CD8-positive, alpha-beta memory T cell (primary cell): ENCODE data around the gene CEP41. TPM values are rescaled to one million over a fixed set of nuclear protein-coding genes. Genes with fewer than 3 reads are reported as not detected.

ENCODE experiments used
- CTCF ChIA-PET: fragments of 350-600 bp; sonication (Branson Sonifier 250); formaldehyde crosslinking; loops from one replicate; lab custom pipeline; 2021; ENCODE audit warnings: antibody characterized with exemption; lab: Charles Lee
- POLR2A ChIA-PET: fragments of 350-600 bp; sonication (Branson Sonifier 250); formaldehyde crosslinking; loops from one replicate; lab custom pipeline; 2021; ENCODE audit warnings: antibody characterized with exemption; lab: Charles Lee
- DNase-seq, 5 donors: peaks; one replicate each; pipeline versions ENCODE4 v3.0.0 to v3.0.0-alpha.2; 2020 to 2022; ENCODE audit warnings: mixed read lengths in 1 of 5
- H3K27ac ChIP-seq: one replicate; pipeline ENCODE4 v1.7.0; 2013; ENCODE audit warnings: low read depth, mild to moderate bottlenecking, low read length, moderate library complexity
- H3K27me3 ChIP-seq: 2 replicates; pipeline ENCODE4 v1.7.0; 2013; ENCODE audit warnings: low read length, mild to moderate bottlenecking; ENCODE audit not compliant: insufficient read depth, poor library complexity, severe bottlenecking
- H3K36me3 ChIP-seq: 2 replicates; pipeline ENCODE4 v1.7.0; 2013; ENCODE audit warnings: mild to moderate bottlenecking, low read length, moderate library complexity; ENCODE audit not compliant: insufficient read depth
- H3K4me1 ChIP-seq: 2 replicates; pipeline ENCODE4 v1.7.0; 2013; ENCODE audit warnings: mild to moderate bottlenecking, low read length, moderate library complexity; ENCODE audit not compliant: insufficient read depth
- H3K4me3 ChIP-seq: 2 replicates; pipeline ENCODE4 v1.7.0; 2013; ENCODE audit warnings: mild to moderate bottlenecking, low read length
- H3K9me3 ChIP-seq: 2 replicates; pipeline ENCODE4 v1.7.0; 2013; ENCODE audit warnings: mild to moderate bottlenecking, low read length
- H3K27ac Mint-ChIP-seq, 8 donors: one replicate each; pipeline ENCODE4 v1.8.0; 2020 to 2021; ENCODE audit warnings: mixed read lengths in 8 of 8, mild to moderate bottlenecking in 6 of 8, inconsistent platforms in 3 of 8, moderate library complexity in 3 of 8
- H3K27me3 Mint-ChIP-seq, 2 donors: one replicate each; pipeline ENCODE4 v1.8.0; 2020 to 2021; ENCODE audit warnings: mixed read lengths in 2 of 2, mild to moderate bottlenecking in 1 of 2, moderate library complexity in 1 of 2
- H3K36me3 Mint-ChIP-seq, 3 donors: one replicate each; pipeline ENCODE4 v1.8.0; 2020 to 2021; ENCODE audit warnings: mixed read lengths in 3 of 3, inconsistent platforms in 1 of 3, mild to moderate bottlenecking in 1 of 3
- H3K4me1 Mint-ChIP-seq, 3 donors: one replicate each; pipeline ENCODE4 v1.8.0; 2020 to 2021; ENCODE audit warnings: mixed read lengths in 3 of 3, inconsistent platforms in 1 of 3, mild to moderate bottlenecking in 1 of 3
- H3K4me3 Mint-ChIP-seq, 7 donors: one replicate each; pipeline ENCODE4 v1.8.0; 2020 to 2021; ENCODE audit warnings: mixed read lengths in 7 of 7, mild to moderate bottlenecking in 6 of 7, moderate library complexity in 4 of 7, inconsistent platforms in 2 of 7
- H3K9me3 Mint-ChIP-seq, 5 donors: one replicate each; pipeline ENCODE4 v1.8.0; 2020 to 2022; ENCODE audit warnings: mixed read lengths in 5 of 5, mild to moderate bottlenecking in 3 of 5, moderate library complexity in 2 of 5, inconsistent platforms in 1 of 5
- polyA plus RNA-seq: library from polyadenylated mRNA; unstranded; fragments of 300-500 nt; fragmentation: Illumina TruSeq; gene quantifications from one replicate; pipeline ENCODE4 v1.2.3, GENCODE V29; 2021
- total RNA-seq, 2 experiments: library from RNA; stranded (reverse); gene quantifications; one replicate each; pipeline ENCODE4 v1.2.3, GENCODE V29; 2021

The CEP41 gene
- total and polyA plus RNA-seq, 3 experiments from 2014 or later, result 16.6 to 23.6 (median 18.8) TPM

DNA sequence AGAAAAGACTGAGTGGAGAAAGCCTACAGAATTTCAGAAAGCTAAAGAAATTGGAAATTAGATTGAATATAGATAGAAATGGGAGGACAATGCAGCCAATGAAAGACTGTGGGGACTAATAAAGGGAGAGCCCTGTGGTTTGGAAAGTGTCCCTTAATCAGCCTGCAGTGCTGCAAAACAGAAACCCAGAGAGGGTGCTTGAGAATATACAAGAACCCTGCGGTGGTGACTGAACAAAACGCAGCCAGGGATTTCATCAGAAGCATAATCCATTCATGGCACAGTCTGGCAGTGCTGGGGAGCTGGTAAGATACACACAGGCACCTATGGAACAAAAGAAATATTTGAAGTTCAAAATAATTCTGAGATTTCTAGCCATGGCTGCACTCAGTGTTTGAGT is 19.1 kb downstream of the CEP41 start:
- H3K27me3 ChIP-seq, result no peaks in the 10 kb centered on the region
- Mint-ChIP-seq H3K27me3 (no peaks in the 10 kb centered on the region), H3K4me3 (peak overlapping the region in 1 of 7 donors; percentile 14), H3K4me1 (peaks cover 23 to 54% (median 49%) of the 10 kb centered on the region in 3 donors), H3K27ac (peak overlapping the region in 2 of 8 donors; percentile 38 to 54), H3K9me3 (no peaks in the 10 kb centered on the region), H3K36me3 (peaks cover 0 to 3% (median 0%) of the 10 kb centered on the region in 3 donors)
- H3K9me3 ChIP-seq, result no peaks in the 10 kb centered on the region
- CTCF ChIA-PET, result no interaction called here
- H3K27ac ChIP-seq, result no peak overlapping the region
- no peak for DNase-seq
- H3K36me3 ChIP-seq, result no peaks in the 10 kb centered on the region
- no peak overlapping the region for H3K4me3 ChIP-seq
- H3K4me1 ChIP-seq, result peaks cover 57% of the 10 kb centered on the region
- POLR2A ChIA-PET, result no interaction called here

DNA sequence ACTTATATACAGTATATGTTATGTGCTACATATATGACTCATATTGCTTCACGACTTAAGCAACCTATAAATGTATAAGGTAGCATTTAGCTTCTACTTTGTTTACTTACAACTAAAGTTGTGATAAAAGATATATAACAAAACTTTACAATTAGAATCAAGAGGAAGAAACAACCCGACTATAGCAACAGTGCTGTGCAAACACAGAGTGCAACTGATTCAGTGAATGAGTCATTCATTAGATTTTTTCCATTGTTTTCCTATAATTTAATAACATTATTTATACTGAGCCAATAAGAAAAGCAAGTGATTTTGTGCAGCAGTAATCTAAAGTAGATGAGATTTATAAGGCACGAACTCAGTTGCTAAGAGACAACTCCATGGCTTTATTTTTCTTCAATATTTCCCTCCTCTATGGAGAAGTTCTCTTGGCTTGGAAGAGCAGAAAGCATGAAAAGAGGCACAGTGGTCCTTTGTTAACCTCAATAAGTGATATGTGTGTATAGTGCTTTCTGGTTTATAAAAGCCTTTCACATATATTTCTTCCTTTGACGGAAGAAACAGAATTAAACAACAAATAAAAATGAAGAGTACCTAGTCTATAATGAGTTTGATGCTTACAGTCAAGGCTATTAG is 19.8 kb downstream of the CEP41 start:
- H3K27me3 Mint-ChIP-seq, result no peaks in the 10 kb centered on the region
- CTCF ChIA-PET, result no interaction called here
- POLR2A ChIA-PET, result no interaction called here
- Histone ChIP-seq H3K4me1 (peaks cover 57% of the 10 kb centered on the region), H3K36me3 (no peaks in the 10 kb centered on the region), H3K27me3 (no peaks in the 10 kb centered on the region), H3K27ac (no peak overlapping the region), H3K9me3 (no peaks in the 10 kb centered on the region), H3K4me3 (no peak overlapping the region)
- peaks cover 24 to 56% (median 49%) of the 10 kb centered on the region in 3 donors for H3K4me1 Mint-ChIP-seq
- DNase-seq, result no peak
- no peaks in the 10 kb centered on the region for H3K9me3 Mint-ChIP-seq
- H3K4me3 Mint-ChIP-seq, result no peak overlapping the region
- H3K36me3 Mint-ChIP-seq, result peaks cover 0 to 2% (median 0%) of the 10 kb centered on the region in 3 donors
- H3K27ac Mint-ChIP-seq, result no peak overlapping the region

DNA sequence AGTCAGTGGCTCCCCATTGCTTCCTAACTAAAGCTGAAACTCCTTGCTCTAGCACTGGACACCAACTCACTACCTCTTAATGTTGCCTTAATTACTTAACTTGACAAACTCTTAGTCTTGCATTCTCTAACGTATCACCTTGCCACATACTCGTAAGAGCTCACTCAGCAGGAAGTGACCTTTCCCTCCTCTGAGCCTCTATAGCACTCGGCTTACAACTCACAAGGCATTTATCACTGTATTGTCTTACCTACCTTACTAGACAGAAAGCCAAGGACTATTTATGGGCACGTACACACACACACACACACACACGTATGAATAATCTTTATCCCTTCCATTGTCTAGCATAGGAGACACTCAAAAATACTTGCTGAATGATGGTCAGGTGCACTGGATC is 21.2 kb downstream of the CEP41 start:
- Mint-ChIP-seq H3K27me3 (peaks cover 0 to 1% of the 10 kb centered on the region in 2 donors), H3K36me3 (no peaks in the 10 kb centered on the region), H3K27ac (peak overlapping the region in 5 of 8 donors; percentile 19 to 84 (median 48)), H3K9me3 (no peaks in the 10 kb centered on the region), H3K4me3 (peak overlapping the region in 5 of 7 donors; percentile 24 to 61 (median 48)), H3K4me1 (peaks cover 31 to 58% (median 55%) of the 10 kb centered on the region in 3 donors)
- peaks cover 56% of the 10 kb centered on the region for H3K4me1 ChIP-seq
- H3K27ac ChIP-seq, result no peak overlapping the region
- POLR2A ChIA-PET, result interaction anchor here (0.7 kb wide), 1 partner anchor 45 kb away, joined by 3 read pairs; no protein-coding TSS in a partner anchor
- H3K27me3 ChIP-seq, result no peaks in the 10 kb centered on the region
- no peaks in the 10 kb centered on the region for H3K9me3 ChIP-seq
- CTCF ChIA-PET, result no interaction called here
- no peaks in the 10 kb centered on the region for H3K36me3 ChIP-seq
- DNase-seq, result peak in 1 of 5 donors; percentile 40
- no peak overlapping the region for H3K4me3 ChIP-seq

DNA sequence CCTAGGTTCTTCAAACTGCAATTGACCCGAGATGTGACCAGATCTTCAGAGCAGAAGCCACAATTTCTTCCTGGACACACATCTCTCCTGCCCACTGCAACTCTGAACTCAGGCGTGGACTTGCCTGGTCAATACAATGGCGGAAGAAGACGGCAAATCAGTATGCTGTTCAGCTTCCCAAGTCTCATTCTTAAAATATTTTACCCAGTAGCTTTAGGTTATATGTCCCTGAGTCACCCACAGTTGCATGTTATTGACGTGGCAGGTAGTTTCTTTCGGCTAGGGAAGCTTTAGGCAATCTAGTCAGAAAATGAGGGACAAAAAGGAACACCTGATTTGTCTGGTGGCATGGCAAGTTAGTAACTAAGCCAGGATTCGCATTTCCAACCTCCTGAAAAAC is 22.5 kb downstream of the CEP41 start:
- no peaks in the 10 kb centered on the region for H3K27me3 ChIP-seq
- Mint-ChIP-seq H3K9me3 (no peaks in the 10 kb centered on the region), H3K4me1 (peaks cover 32 to 68% (median 64%) of the 10 kb centered on the region in 3 donors), H3K27ac (peak overlapping the region in 1 of 8 donors; percentile 1), H3K27me3 (peaks cover 0 to 1% of the 10 kb centered on the region in 2 donors), H3K4me3 (peak overlapping the region in 1 of 7 donors; percentile 7), H3K36me3 (no peaks in the 10 kb centered on the region)
- no peaks in the 10 kb centered on the region for H3K9me3 ChIP-seq
- no peak overlapping the region for H3K27ac ChIP-seq
- ChIA-PET CTCF (no interaction called here), POLR2A (no interaction called here)
- peaks cover 67% of the 10 kb centered on the region for H3K4me1 ChIP-seq
- no peak overlapping the region for H3K4me3 ChIP-seq
- DNase-seq, result no peak
- no peaks in the 10 kb centered on the region for H3K36me3 ChIP-seq

DNA sequence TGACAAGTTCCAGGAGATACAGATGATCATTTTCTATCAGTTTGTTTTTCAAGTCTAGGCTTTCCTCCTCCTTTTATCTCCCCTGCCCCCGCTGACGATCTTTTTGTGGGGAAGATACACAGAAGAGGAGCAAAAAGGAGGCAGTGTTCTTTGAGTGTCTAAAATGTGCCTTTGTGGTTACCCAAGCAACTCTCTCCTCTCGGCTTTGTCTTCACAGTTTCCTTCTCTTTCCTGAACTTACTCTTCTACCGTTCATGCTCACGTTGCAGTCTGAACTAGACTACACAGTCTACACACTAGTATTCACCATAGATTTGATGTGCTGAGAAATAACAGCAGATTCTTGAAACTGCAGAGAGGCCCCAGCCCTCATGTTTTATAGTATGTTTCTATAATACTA is 23.6 kb downstream of the CEP41 start:
- ChIA-PET CTCF (no interaction called here), POLR2A (no interaction called here)
- H3K4me1 Mint-ChIP-seq, result peaks cover 32 to 63% (median 62%) of the 10 kb centered on the region in 3 donors

DNA sequence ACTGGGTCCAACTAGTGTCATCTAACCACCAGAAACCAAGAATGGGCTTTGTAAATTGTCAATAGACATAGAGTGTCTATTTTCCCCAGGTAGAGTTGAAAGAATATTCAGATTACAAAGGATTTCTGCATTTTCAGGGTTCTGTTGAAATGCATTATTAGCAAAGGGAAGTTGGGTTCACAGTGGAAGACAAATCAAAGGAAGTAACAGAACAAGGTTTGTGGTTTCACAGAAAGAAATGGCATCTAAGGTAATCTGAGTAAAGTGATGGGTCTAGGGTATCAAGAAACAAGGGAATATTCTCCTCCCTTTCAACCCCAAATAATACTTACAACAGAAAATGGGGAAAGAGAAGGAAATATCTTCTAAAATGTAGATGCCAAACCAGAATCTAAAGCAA is 25.8 kb downstream of the CEP41 start:
- peaks cover 0 to 1% of the 10 kb centered on the region in 2 donors for H3K27me3 Mint-ChIP-seq
- peaks cover 4 to 7% (median 4%) of the 10 kb centered on the region in 3 donors for H3K36me3 Mint-ChIP-seq
- Histone ChIP-seq H3K27ac (no peak overlapping the region), H3K27me3 (no peaks in the 10 kb centered on the region), H3K4me1 (peaks cover 61% of the 10 kb centered on the region), H3K4me3 (peak overlapping the region; percentile 11), H3K36me3 (no peaks in the 10 kb centered on the region), H3K9me3 (no peaks in the 10 kb centered on the region)
- no peaks in the 10 kb centered on the region for H3K9me3 Mint-ChIP-seq
- ChIA-PET CTCF (no interaction called here), POLR2A (no interaction called here)
- peak overlapping the region in 2 of 7 donors; percentile 9 to 21 for H3K4me3 Mint-ChIP-seq
- peaks cover 32 to 55% (median 52%) of the 10 kb centered on the region in 3 donors for H3K4me1 Mint-ChIP-seq
- H3K27ac Mint-ChIP-seq, result peak overlapping the region in 2 of 8 donors; percentile 17 to 24
- peak in 1 of 5 donors; percentile 45 for DNase-seq

More for the DNA sequence above, 23.6 kb downstream of the CEP41 start:
- H3K9me3 Mint-ChIP-seq, result no peaks in the 10 kb centered on the region
- Histone ChIP-seq H3K27ac (no peak overlapping the region), H3K27me3 (no peaks in the 10 kb centered on the region), H3K4me3 (peak overlapping the region; percentile 14), H3K9me3 (no peaks in the 10 kb centered on the region), H3K36me3 (no peaks in the 10 kb centered on the region), H3K4me1 (peaks cover 63% of the 10 kb centered on the region)
- no peaks in the 10 kb centered on the region for H3K36me3 Mint-ChIP-seq
- H3K4me3 Mint-ChIP-seq, result peak overlapping the region in 5 of 7 donors; percentile 8 to 52 (median 36)
- peak in 1 of 5 donors; percentile 63 for DNase-seq
- H3K27me3 Mint-ChIP-seq, result peaks cover 0 to 1% of the 10 kb centered on the region in 2 donors
- peak overlapping the region in 6 of 8 donors; percentile 25 to 88 (median 62) for H3K27ac Mint-ChIP-seq

DNA sequence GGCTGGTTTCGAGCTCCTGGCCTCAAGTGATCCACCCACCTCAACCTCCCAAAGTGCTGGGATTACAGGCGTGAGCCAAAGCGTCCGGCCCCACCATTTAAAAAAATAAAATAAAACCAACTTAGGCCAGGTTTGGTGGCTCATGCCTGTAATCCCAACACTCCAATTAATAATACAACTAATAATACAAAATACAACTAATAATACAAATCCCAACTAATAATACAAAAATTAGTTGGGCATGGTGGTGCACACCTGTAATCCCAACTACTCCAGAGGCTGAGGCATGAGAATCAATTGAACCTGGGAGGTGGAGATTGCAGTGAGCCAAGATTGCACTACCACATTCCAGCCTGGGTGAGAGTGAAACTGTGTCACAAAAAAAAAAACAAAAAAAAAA is 27.6 kb downstream of the CEP41 start:
- H3K4me3 Mint-ChIP-seq, result no peak overlapping the region
- H3K27ac ChIP-seq, result no peak overlapping the region
- no peaks in the 10 kb centered on the region for H3K27me3 ChIP-seq
- no peaks in the 10 kb centered on the region for H3K9me3 ChIP-seq
- peaks cover 29 to 47% (median 41%) of the 10 kb centered on the region in 3 donors for H3K4me1 Mint-ChIP-seq
- H3K36me3 ChIP-seq, result no peaks in the 10 kb centered on the region
- DNase-seq, result no peak
- no peak overlapping the region for H3K4me3 ChIP-seq
- ChIA-PET CTCF (no interaction called here), POLR2A (no interaction called here)
- H3K27me3 Mint-ChIP-seq, result peaks cover 0 to 1% of the 10 kb centered on the region in 2 donors
- peaks cover 45% of the 10 kb centered on the region for H3K4me1 ChIP-seq
- H3K36me3 Mint-ChIP-seq, result peaks cover 4 to 11% (median 6%) of the 10 kb centered on the region in 3 donors
- no peaks in the 10 kb centered on the region for H3K9me3 Mint-ChIP-seq
- H3K27ac Mint-ChIP-seq, result no peak overlapping the region

DNA sequence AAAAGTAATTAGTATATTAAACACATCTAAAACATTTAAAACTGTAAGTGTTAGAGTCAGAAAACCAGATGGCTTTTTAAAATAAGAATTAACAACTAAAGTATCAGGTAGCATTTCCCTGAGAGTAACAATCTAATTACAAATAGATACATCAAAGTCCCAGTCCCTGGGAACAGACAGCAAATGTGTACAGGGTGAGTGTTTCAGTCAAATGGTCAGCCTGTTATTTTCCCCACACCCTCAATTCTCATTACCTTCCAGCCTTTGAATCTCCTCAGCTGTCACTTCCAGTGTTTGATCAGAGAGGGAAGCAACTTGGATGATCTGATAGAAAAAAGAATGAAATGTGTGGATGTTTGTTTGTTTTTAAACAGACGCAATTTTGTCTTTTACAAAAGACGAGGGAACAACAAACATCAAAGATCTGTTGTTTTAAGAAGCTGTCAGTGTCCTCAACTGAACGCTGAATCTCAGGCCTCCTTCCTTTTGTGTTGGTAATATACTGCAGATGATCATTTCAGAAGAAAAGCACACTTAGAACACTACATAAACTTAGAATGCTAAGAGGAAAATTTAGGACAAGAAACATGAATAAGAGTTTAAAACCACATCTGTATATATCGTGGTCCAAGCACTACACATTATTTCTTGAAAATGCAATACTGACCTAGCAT is 29.8 kb downstream of the CEP41 start:
- Histone ChIP-seq H3K4me3 (no peak overlapping the region), H3K27me3 (no peaks in the 10 kb centered on the region), H3K9me3 (no peaks in the 10 kb centered on the region), H3K36me3 (no peaks in the 10 kb centered on the region), H3K27ac (no peak overlapping the region), H3K4me1 (peaks cover 23% of the 10 kb centered on the region)
- CTCF ChIA-PET, result interaction anchor here (1.0 kb wide), 1 partner anchor 14 kb away, joined by 5 read pairs; no protein-coding TSS in a partner anchor
- POLR2A ChIA-PET, result no interaction called here
- Mint-ChIP-seq H3K4me3 (no peak overlapping the region), H3K9me3 (no peaks in the 10 kb centered on the region), H3K27me3 (peaks cover 0 to 1% of the 10 kb centered on the region in 2 donors), H3K36me3 (peaks cover 4 to 11% (median 6%) of the 10 kb centered on the region in 3 donors), H3K27ac (no peak overlapping the region), H3K4me1 (peaks cover 10 to 26% (median 19%) of the 10 kb centered on the region in 3 donors)
- no peak for DNase-seq
